COR-L47 (cell line): ENCODE results near the gene DNASE2.
"Not testable (repeated sequence)": the region's sequence is repeated elsewhere in the genome, so short reads cannot be mapped to it uniquely, and the experiment has no call there.

ENCODE experiments used
- DNase-seq: peaks from one replicate; lab custom pipeline; 2025; lab: John Stamatoyannopoulos, UW

Gene DNASE2

GRCh38 chr19:12864721-12865715, 16.2 kb downstream of the DNASE2 start:
- DNase-seq, result no peak

- DNase-seq, result no peak
Measured at GRCh38 chr19:12864143-12864542, 17.1 kb downstream of the DNASE2 start.

- no peak for DNase-seq
Measured at GRCh38 chr19:12859546-12859945, 21.7 kb downstream of the DNASE2 start.

GRCh38 chr19:12858041-12858928, 23.0 kb downstream of the DNASE2 start:
- DNase-seq, result no peak

- no peak for DNase-seq
Measured at GRCh38 chr19:12856653-12857052, 24.6 kb downstream of the DNASE2 start.

- peak; percentile 58 for DNase-seq
Measured at GRCh38 chr19:12847159-12848139, 33.8 kb downstream of the DNASE2 start.

- DNase-seq, result not testable (repeated sequence)
Measured at GRCh38 chr19:12846613-12847012, 34.6 kb downstream of the DNASE2 start.

- no peak for DNase-seq
Measured at GRCh38 chr19:12843999-12844732, 37.1 kb downstream of the DNASE2 start.

GRCh38 chr19:12843328-12843727, 37.9 kb downstream of the DNASE2 start:
- DNase-seq, result no peak

- no peak for DNase-seq
Measured at GRCh38 chr19:12842511-12842910, 38.7 kb downstream of the DNASE2 start.

- no peak for DNase-seq
Measured at GRCh38 chr19:12841094-12841493, 40.2 kb downstream of the DNASE2 start.

GRCh38 chr19:12840091-12841079, 40.9 kb downstream of the DNASE2 start:
- DNase-seq, result peak; percentile 32

- DNase-seq, result peak; percentile 49
Measured at GRCh38 chr19:12838886-12839756, 42.1 kb downstream of the DNASE2 start.

- DNase-seq, result peak; percentile 64
Measured at GRCh38 chr19:12838182-12838885, 42.9 kb downstream of the DNASE2 start, which contains the start of gene MAST1. Gene MAST1, plus strand, starts transcription at chr19:12838515. Its CDS starts 58 bp downstream, at chr19:12838573.

GRCh38 chr19:12837225-12837624, 44.0 kb downstream of the DNASE2 start:
- no peak for DNase-seq

GRCh38 chr19:12836529-12836863, 44.8 kb downstream of the DNASE2 start:
- no peak for DNase-seq

- peak; percentile 56 for DNase-seq
Measured at GRCh38 chr19:12834976-12835757, 46.1 kb downstream of the DNASE2 start.
